Right atrium auricular region (tissue), 2 donors: ENCODE measurements around the gene KAT6B. TPM values are rescaled to one million over a fixed set of nuclear protein-coding genes. Genes with fewer than 3 reads are reported as not detected.

Experiments used
- DNase-seq: peaks from one replicate; pipeline ENCODE4 v3.0.0-alpha.2; 2019; ENCODE audit warnings: low spot score
- H3K27ac ChIP-seq, 2 donors: fragments of 200-600 bp; sonication (generic); 1 replicate in 1 of 2; 2 replicates in 1 of 2; pipeline ENCODE4 v1.5.1; 2016 to 2019
- H3K27me3 ChIP-seq, 2 donors: fragments of 200-600 bp; sonication (generic); one replicate each; pipeline versions ENCODE4 v1.5.1 to v1.6.0; 2017 to 2019
- H3K36me3 ChIP-seq: fragments of 200-600 bp; sonication (generic); one replicate; pipeline ENCODE4 v1.5.1; 2016
- H3K4me1 ChIP-seq, 2 donors: fragments of 200-600 bp; sonication (generic); one replicate each; pipeline versions ENCODE4 v1.5.1 to v1.6.0; 2017 to 2019
- H3K4me3 ChIP-seq, 2 donors: fragments of 200-600 bp; sonication (generic); 1 replicate in 1 of 2; 2 replicates in 1 of 2; pipeline ENCODE4 v1.5.1; 2017 to 2019; ENCODE audit warnings: mild to moderate bottlenecking in 1 of 2, moderate library complexity in 1 of 2
- H3K9me3 ChIP-seq, 2 donors: fragments of 200-600 bp; sonication (generic); one replicate each; pipeline ENCODE4 v1.5.1; 2019
- total RNA-seq, 2 donors: library from RNA; depleted of rRNA; stranded (reverse); fragments of >200 nt; gene quantifications; one replicate each; pipeline ENCODE4 v1.1.0, GENCODE V29; 2016
- TF ChIP-seq, protein P1 (sequence below), 2 donors: fragments of 200-600 bp; sonication (generic); IDR thresholded peaks; one replicate each; pipeline ENCODE4 v1.5.1; 2019; ENCODE audit warnings: antibody characterized with exemption in 2 of 2

The KAT6B gene
- total RNA-seq, 2 donors from 2014 or later: 42.7 to 43.5 TPM

- Histone ChIP-seq H3K27ac (no peak overlapping the region), H3K4me1 (peaks cover 0 to 37% of the 10 kb centered on the region in 2 donors)
Observed at GRCh38 chr10:74936577-74937265, 110.3 kb downstream of the KAT6B start.

DNA sequence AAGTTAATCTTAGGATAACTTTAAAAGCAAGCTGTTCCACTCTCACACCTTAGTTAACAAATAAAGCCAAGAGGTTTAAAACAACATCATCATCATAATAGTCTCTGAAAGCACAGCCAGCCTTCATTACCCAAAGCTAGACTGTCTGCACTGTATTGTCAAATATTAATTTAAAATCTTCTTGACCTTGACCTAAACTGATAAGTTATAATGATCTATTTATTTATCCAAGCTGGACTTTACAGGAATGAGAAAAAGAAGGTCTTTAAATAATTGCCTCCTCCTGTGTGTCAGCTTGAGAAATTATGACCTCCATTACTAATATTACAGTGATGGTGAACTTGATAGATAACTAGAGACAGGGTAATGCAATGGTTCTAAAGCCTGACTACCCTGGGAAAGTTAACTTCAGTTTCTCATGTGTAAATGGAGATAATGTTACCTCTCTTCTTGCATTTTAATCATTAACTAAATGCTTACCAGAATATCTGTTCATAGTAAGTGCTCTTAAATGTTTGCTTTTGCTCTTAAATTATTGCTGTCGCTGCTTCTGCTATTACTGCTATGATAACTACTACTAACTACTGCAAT, 111.0 kb downstream of the KAT6B start:
- TF ChIP-seq, protein P1, sequence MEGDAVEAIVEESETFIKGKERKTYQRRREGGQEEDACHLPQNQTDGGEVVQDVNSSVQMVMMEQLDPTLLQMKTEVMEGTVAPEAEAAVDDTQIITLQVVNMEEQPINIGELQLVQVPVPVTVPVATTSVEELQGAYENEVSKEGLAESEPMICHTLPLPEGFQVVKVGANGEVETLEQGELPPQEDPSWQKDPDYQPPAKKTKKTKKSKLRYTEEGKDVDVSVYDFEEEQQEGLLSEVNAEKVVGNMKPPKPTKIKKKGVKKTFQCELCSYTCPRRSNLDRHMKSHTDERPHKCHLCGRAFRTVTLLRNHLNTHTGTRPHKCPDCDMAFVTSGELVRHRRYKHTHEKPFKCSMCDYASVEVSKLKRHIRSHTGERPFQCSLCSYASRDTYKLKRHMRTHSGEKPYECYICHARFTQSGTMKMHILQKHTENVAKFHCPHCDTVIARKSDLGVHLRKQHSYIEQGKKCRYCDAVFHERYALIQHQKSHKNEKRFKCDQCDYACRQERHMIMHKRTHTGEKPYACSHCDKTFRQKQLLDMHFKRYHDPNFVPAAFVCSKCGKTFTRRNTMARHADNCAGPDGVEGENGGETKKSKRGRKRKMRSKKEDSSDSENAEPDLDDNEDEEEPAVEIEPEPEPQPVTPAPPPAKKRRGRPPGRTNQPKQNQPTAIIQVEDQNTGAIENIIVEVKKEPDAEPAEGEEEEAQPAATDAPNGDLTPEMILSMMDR (IDR thresholded peaks at IDR 0.05): no peak
- Histone ChIP-seq H3K9me3 (no peaks in the 10 kb centered on the region), H3K27me3 (no peaks in the 10 kb centered on the region), H3K36me3 (no peaks in the 10 kb centered on the region), H3K4me1 (peaks cover 0 to 36% of the 10 kb centered on the region in 2 donors), H3K4me3 (no peak overlapping the region), H3K27ac (no peak overlapping the region)
- no peak for DNase-seq

More at GRCh38 chr10:74936577-74937265, 110.3 kb downstream of the KAT6B start:
- Histone ChIP-seq H3K27me3 (no peaks in the 10 kb centered on the region), H3K36me3 (no peaks in the 10 kb centered on the region), H3K9me3 (no peaks in the 10 kb centered on the region), H3K4me3 (no peak overlapping the region)
- no peak for DNase-seq
- TF ChIP-seq, protein P1 (IDR thresholded peaks at IDR 0.05): no peak

GRCh38 chr10:74944205-74944604, 117.8 kb downstream of the KAT6B start:
- Histone ChIP-seq H3K4me3 (no peak overlapping the region), H3K27me3 (no peaks in the 10 kb centered on the region), H3K27ac (no peak overlapping the region), H3K4me1 (peaks cover 0 to 13% of the 10 kb centered on the region in 2 donors), H3K9me3 (no peaks in the 10 kb centered on the region), H3K36me3 (no peaks in the 10 kb centered on the region)
- DNase-seq: no peak
- TF ChIP-seq, protein P1 (IDR thresholded peaks at IDR 0.05): no peak

- no peak overlapping the region for H3K27ac ChIP-seq
- no peak for DNase-seq
- H3K36me3 ChIP-seq: no peaks in the 10 kb centered on the region
- no peaks in the 10 kb centered on the region for H3K9me3 ChIP-seq
- H3K4me3 ChIP-seq: no peak overlapping the region
- H3K4me1 ChIP-seq: peaks cover 0 to 21% of the 10 kb centered on the region in 2 donors
- TF ChIP-seq, protein P1 (IDR thresholded peaks at IDR 0.05): no peak
- no peaks in the 10 kb centered on the region for H3K27me3 ChIP-seq
Observed at GRCh38 chr10:74947781-74948401, 121.5 kb downstream of the KAT6B start.

DNA sequence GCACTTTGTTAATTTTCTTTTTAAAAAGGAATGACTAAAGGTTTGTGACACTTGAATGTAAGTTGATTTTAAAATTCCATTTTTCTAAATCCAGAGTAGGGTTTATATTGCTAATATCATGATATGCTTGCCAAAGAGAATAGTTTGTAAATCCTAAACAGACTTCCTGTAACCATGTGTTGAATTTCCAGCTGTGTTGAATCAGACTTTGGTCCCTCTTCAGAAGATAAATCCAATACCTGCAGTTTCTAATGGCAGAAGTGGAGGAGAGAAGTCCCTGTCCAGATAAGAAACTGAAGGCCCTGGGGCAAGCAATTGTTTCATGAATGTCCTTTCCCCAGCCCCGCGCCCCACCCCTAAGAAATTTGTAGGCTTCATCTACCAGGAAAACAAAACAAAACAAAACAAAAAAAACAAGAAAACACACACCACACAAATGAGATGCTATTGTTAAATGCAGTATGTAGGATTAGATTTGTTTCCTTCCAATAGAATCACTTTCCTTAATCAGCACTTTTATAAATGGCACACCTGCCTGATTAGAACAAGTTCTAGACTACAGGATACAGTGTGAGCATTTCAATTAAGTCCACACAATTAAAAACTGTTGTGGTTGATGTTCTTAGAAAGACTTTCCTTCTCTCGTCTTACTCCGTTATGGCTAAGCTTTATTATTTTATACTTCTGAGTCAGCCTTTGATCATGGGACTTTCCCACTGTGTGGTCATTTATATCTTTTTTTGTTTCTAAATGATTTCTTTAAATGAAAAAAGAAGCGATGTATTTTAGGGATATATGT, 122.8 kb downstream of the KAT6B start:
- H3K4me3 ChIP-seq: no peak overlapping the region
- H3K9me3 ChIP-seq: no peaks in the 10 kb centered on the region
- H3K36me3 ChIP-seq: no peaks in the 10 kb centered on the region
- H3K27me3 ChIP-seq: no peaks in the 10 kb centered on the region
- TF ChIP-seq, protein P1 (IDR thresholded peaks at IDR 0.05): no peak
- H3K27ac ChIP-seq: no peak overlapping the region
- DNase-seq: no peak
- peaks cover 0 to 21% of the 10 kb centered on the region in 2 donors for H3K4me1 ChIP-seq
